C4-2B (cell line): ENCODE measurements around the gene YIF1B.

Experiments
- ZFX ChIP-seq: fragments of 450-650 bp; IDR thresholded peaks from 2 replicates; pipeline ENCODE4 v1.6.1; 2017
- TF ChIP-seq, protein P1 (sequence below): fragments of 450-650 bp; conservative IDR thresholded peaks from 2 replicates; pipeline ENCODE4 v1.5.1; 2017; ENCODE audit warnings: mild to moderate bottlenecking

DNA sequence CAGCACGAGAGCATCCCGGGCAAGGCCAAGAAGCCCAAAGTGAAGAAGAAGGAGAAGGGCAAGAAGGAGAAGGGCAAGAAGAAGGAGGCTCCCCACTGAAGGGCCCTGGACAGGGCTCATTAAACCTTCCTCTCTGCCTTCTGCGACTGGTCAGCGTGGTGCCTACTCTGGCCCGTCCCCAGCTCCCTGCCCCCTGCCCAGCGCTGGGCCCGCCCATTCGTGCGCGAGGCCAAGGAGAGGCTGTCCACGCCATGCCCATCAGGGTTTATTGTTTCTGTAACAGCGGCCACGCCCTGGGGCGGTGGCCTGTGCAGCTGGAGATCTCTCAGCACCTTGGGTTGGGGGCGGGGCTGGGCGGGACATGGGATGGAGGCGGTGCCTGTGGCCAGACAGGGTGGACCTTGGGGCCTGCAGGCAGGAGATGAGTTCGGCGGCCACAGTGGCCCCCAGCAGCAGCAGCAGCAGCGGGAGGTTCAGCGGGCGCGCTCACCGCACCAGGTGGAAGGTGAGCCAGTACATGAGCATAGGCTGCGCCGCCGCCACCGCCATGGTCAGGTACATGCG is 10.8 kb downstream of the YIF1B start:
- TF ChIP-seq, protein P1, sequence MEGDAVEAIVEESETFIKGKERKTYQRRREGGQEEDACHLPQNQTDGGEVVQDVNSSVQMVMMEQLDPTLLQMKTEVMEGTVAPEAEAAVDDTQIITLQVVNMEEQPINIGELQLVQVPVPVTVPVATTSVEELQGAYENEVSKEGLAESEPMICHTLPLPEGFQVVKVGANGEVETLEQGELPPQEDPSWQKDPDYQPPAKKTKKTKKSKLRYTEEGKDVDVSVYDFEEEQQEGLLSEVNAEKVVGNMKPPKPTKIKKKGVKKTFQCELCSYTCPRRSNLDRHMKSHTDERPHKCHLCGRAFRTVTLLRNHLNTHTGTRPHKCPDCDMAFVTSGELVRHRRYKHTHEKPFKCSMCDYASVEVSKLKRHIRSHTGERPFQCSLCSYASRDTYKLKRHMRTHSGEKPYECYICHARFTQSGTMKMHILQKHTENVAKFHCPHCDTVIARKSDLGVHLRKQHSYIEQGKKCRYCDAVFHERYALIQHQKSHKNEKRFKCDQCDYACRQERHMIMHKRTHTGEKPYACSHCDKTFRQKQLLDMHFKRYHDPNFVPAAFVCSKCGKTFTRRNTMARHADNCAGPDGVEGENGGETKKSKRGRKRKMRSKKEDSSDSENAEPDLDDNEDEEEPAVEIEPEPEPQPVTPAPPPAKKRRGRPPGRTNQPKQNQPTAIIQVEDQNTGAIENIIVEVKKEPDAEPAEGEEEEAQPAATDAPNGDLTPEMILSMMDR: no peak
- no peak for TF ChIP-seq ZFX
